H7 (cell line): Measurements from ENCODE around the gene TPSG1. TPM values are rescaled to one million over a fixed set of nuclear protein-coding genes. Genes with fewer than 3 reads are reported as not detected.
A peak's percentile ranks its signal among the peaks of the same experiment; 100 is the strongest.
"Not testable (repeated sequence)": the region's sequence is repeated elsewhere in the genome, so short reads cannot be mapped to it uniquely, and the experiment has no call there.

Experiments used
- DNase-seq: peaks from one replicate; pipeline ENCODE4 v3.0.0; 2012
- H3K27me3 ChIP-seq: 2 replicates; pipeline ENCODE4 v1.6.0; 2011; ENCODE audit warnings: mild to moderate bottlenecking, low read length; ENCODE audit not compliant: control insufficient read depth, insufficient read depth
- H3K36me3 ChIP-seq: replicated peaks from 2 replicates; pipeline ENCODE4 v1.5.1; 2011; ENCODE audit warnings: low read length; ENCODE audit not compliant: control insufficient read depth, insufficient read depth
- H3K4me3 ChIP-seq: 2 replicates; pipeline ENCODE4 v1.5.1; 2011; ENCODE audit warnings: low read depth, mild to moderate bottlenecking, control low read depth, low read length, moderate library complexity; ENCODE audit not compliant: insufficient read depth
- total RNA-seq: library from RNA; depleted of rRNA; stranded (reverse); fragments of >200 nt; shearing (Covaris generic); gene quantifications from 2 replicates; pipeline ENCODE4 v1.2.3, GENCODE V29; 2014

Gene TPSG1
- total RNA-seq, 1 experiment from 2014 or later: not detected

DNA sequence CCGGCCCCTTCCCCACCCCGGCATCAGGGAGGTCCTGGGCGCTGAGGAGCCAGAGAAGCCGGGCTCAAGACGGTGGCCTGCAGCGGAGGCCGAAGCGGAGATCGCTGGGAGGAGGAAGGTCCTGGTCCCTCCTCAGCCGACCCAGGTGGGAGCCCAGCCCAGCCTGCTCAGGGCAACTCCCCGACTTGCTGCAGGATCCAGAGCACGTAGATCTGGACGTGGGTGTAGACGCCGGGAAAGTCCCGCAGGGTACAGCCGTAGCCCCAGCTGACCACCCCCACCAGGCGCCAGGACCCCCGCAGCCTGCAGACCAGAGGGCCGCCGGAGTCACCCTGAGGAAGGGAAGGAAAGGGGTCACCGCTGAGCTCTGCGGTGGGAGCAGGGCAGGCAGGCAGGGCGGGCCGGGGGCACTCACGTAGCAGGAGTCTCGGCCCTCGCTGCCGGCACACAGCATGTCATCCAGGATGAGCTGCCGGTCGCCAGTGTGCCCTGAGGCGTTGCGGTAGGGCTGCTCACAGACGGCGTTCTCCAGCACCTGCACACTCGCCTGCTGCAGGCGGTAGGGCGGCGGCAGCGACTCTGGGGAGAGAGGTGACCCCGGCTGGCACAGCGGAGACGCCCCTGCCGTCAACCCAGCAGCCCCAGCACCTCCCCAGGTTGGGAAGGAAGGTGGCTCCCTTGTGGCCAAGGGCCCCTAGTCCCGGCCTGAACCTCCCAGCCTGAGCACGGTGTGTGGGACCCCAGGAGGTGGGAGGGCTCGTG is 36.2 kb upstream of the TPSG1 start:
- peak; percentile 86 for DNase-seq
- Histone ChIP-seq H3K36me3 (no peaks in the 10 kb centered on the region), H3K4me3 (no peak overlapping the region), H3K27me3 (peaks cover 10% of the 10 kb centered on the region; the same call in 1 of the 2 replicates)

DNA sequence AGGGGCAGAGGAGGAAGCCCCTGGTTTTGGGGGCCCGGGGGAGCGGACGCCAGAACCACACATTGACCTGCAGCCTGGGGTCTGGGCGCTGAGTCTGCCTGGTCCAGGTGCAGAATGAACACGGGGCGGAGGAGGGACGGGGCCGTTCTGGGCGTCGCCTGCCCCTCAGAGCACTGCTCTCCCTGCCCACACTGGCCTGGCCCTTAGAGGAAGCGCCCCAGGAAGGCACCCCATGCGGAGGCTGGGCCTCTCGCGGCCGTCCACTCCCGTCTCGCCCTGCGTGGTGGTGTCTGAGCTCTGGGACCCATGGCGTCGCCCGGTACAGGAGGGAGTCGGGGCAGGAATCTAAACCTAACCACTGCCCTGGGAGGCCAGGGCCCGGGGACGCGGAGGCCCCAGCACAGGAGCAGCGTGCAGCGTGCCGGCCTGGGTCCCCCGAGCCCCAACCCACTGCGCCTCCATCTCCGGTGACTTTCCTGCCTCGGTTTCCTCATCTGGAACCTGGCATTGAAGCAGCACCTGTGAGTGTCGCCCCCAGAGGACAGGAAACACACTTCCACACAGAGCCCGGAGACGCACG is 35.1 kb upstream of the TPSG1 start:
- Histone ChIP-seq H3K36me3 (no peaks in the 10 kb centered on the region), H3K27me3 (peaks cover 10% of the 10 kb centered on the region; the same call in 1 of the 2 replicates), H3K4me3 (no peak overlapping the region)
- peak; percentile 74 for DNase-seq

DNA sequence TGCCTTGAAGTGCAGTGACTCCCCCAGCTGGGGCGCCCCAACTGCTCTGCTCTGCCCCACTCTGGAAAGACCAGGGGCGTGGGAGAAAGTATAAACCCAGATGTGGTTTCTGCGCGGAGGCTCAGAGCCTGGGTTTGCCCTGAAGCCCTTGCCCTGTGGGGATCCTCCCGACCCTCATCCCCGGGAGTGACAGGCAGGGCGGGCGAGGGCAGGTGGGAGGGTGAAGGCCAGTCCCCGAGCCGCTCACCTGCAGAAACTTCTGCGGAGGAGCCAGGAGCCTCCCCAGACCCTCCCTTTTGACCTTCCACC is 34.6 kb upstream of the TPSG1 start:
- no peaks in the 10 kb centered on the region for H3K36me3 ChIP-seq
- H3K27me3 ChIP-seq: peaks cover 10% of the 10 kb centered on the region; the same call in 1 of the 2 replicates
- H3K4me3 ChIP-seq: no peak overlapping the region
- no peak for DNase-seq

DNA sequence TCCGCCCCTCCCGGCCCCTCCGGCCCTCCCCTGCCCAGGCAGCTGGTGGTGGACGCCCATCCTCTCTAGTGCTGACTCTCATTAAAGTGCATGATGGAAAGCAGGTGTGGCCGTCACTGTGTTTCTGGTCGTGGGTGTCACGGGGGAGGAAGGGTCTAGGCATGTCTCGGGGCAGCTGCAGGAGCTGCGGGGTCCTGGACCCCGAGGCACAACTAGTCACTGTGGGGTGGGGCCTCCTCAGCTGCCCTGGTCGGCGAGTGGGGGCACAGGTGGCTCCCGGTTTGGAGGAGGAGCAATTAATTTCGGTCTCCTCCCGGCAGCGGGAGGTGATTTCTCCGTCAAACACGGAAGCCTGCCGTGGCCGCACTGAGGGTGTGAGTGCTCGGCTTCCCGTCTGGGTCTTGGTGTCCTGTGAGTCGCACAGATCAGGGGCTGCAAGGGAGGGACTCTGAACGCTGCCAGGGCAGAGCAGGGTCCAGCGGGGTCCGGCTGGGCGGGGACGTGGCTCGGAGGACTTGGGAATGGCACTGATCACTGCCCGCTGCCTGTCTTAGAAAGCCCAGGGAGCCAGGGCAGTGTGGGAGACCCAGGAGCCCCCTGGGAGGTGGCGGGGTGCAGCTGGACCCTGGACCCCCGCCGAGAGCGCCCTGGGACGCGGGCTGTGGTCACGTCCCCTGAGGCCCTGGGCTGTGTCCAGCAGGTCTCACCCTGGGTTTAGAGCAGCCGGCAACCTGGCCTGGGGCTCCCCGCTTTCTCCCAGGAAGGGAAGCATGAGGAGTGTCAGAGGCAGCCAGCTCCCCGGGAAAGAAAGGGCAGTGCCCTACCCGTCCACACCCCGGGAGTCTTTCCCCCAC is 34.1 kb upstream of the TPSG1 start:
- DNase-seq: peak; percentile 78
- Histone ChIP-seq H3K27me3 (peaks cover 10% of the 10 kb centered on the region; the same call in 1 of the 2 replicates), H3K36me3 (no peaks in the 10 kb centered on the region), H3K4me3 (no peak overlapping the region)

DNA sequence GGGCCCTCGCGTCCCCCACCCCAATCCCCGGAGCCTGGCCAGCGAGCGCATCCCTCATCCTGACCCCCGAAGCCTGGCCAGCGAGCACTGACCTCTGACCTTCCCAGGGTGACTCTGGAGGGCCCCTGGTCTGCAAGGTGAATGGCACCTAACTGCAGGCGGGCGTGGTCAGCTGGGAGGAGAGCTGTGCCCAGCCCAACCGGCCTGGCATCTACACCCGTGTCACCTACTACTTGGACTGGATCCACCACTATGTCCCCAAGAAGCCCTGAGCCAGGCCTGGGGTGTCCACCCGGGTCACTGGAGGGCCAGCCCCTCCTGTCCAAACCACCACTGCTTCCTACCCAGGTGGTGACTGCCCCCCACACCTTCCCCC is 33.1 kb upstream of the TPSG1 start:
- Histone ChIP-seq H3K27me3 (peaks cover 10% of the 10 kb centered on the region; the same call in 1 of the 2 replicates), H3K4me3 (no peak overlapping the region), H3K36me3 (no peaks in the 10 kb centered on the region)
- no peak for DNase-seq

DNA sequence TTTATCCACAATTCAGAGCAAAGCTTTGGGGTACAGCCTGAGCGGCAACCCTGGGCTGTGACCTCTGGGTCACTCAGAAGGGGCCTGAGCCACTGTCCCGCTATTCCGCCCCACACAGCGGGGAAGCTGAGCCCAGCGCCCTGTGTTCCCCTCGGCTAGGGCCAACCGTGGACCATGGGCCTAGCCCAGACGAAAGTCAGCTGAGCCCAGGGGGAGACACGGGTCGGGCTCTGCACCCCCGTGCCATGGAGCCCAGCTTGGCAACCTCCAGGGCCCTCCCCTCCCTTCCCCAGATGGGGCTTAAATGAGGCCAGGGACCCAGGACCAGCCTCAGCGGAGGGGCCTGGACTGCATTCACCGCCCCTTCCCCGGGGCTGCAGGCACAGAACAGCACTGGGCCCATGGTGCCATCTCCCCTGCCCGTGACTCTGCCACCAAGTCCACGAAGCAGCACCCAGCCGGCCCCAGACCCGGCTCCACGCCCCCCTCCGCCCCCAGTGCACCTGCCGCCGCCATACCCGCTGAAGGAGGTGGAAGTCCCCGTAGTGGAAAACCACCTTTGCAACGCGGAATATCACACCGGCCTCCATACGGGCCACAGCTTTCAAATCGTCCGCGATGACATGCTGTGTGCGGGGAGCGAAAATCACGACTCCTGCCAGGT is 32.6 kb upstream of the TPSG1 start:
- DNase-seq: peak; percentile 62
- peaks cover 10% of the 10 kb centered on the region; the same call in 1 of the 2 replicates for H3K27me3 ChIP-seq
- no peak overlapping the region for H3K4me3 ChIP-seq
- H3K36me3 ChIP-seq: no peaks in the 10 kb centered on the region

DNA sequence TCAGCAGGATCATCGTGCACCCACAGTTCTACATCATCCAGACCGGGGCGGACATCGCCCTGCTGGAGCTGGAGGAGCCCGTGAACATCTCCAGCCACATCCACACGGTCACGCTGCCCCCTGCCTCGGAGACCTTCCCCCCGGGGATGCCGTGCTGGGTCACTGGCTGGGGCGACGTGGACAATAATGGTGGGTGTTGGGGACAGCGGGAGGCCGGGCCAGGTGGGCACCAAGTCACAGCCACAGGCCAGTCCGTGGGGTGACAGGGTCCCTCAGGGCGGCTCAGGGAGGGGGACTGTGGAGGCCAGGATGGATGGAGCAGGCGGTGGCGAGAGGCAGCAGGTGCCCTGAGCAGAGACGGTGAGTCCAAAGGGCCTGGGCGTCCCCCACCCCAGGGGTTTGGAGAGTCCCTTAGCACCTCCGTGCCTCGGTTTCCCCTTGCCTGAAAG is 31.8 kb upstream of the TPSG1 start:
- peaks cover 10% of the 10 kb centered on the region; the same call in 1 of the 2 replicates for H3K27me3 ChIP-seq
- H3K36me3 ChIP-seq: no peaks in the 10 kb centered on the region
- no peak for DNase-seq

DNA sequence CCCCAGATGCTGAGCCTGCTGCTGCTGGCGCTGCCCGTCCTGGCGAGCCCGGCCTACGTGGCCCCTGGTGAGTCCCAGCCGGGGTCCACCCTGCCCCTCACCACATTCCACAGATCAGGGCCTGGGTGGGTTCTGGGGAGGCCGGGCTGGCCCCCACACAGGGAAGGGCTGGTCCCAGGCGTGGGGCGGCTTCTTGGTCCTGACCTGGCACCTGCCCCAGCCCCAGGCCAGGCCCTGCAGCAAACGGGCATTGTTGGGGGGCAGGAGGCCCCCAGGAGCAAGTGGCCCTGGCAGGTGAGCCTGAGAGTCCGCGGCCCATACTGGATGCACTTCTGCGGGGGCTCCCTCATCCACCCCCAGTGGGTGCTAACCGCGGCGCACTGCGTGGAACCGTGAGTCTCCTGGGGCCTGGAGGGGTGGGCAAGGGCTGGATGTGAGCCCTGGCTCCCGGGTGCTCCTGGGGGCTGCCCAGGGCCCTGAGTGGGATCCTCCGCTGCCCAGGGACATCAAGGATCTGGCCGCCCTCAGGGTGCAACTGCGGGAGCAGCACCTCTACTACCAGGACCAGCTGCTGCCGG is 31.3 kb upstream of the TPSG1 start:
- H3K36me3 ChIP-seq, DNase-seq, H3K4me3 ChIP-seq: not testable (repeated sequence)
- peaks cover 10% of the 10 kb centered on the region; the same call in 1 of the 2 replicates for H3K27me3 ChIP-seq

More for the DNA sequence above, 31.8 kb upstream of the TPSG1 start:
- H3K4me3 ChIP-seq: no peak overlapping the region

DNA sequence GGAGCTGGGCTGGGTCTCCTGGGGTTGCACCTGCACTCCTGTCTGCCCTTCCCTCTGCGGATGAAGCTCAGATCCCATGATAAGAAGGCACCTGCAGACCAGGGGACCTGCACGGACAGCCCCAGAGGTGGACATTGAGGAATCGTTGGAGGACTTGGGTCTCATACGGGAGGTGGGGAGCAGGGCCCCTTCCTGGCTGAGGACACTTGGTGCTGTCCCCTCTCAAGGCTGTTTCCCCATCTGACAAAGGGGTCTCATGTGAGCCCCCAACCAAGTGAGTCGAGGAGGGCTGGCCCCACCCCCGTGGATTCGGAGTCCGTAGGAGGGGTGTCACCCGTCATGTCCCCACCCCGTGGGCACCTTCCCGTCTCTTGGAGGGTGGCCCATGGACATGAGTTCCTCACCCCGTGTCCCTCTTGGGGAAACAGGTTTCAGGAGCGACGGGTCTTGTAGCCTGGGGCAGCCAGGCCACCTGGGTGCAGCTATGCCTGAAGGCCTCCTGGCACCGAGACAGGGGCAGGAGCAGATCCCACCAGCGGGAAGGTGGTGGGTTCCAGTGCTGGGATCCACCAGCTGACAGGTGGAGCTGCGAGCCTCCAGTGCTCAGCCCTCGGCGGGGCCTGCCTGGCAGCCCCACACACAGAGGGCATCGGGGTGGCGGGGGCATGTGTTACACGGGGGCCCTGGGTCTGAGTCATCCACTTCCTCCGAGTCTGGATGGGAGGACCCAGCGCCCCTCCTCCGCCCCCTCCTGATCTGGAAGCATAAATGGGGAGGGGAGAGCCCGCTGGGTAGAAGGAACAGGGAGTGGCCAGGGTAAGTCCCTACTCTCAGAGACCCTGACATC is 30.4 kb upstream of the TPSG1 start, which contains the start of gene TPSD1:
Gene TPSD1 (plus strand): TSS at position 794 of the 847 bp plus-strand sequence. CDS start 212 bp downstream, outside the sequence.
- H3K36me3 ChIP-seq, H3K27me3 ChIP-seq, H3K4me3 ChIP-seq, DNase-seq: not testable (repeated sequence)

DNA sequence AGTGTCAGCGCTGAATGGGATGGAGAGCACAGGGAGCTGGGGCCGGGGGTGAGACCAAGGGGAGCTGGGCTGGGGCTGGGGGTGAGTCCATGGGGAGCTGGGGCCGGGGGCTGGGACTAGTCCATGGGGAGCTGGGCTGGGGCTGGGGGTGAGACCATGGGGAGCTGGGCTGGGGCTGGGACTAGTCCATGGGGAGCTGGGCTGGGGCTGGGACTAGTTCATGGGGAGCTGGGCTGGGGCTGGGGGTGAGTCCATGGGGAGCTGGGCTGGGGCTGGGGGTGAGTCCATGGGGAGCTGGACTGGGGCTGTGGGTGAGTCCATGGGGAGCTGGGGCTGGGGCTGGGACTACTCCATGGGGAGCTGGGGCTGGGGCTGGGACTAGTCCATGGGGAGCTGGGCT is 29.8 kb upstream of the TPSG1 start:
- not testable (repeated sequence) for H3K4me3 ChIP-seq, H3K27me3 ChIP-seq, DNase-seq, H3K36me3 ChIP-seq

DNA sequence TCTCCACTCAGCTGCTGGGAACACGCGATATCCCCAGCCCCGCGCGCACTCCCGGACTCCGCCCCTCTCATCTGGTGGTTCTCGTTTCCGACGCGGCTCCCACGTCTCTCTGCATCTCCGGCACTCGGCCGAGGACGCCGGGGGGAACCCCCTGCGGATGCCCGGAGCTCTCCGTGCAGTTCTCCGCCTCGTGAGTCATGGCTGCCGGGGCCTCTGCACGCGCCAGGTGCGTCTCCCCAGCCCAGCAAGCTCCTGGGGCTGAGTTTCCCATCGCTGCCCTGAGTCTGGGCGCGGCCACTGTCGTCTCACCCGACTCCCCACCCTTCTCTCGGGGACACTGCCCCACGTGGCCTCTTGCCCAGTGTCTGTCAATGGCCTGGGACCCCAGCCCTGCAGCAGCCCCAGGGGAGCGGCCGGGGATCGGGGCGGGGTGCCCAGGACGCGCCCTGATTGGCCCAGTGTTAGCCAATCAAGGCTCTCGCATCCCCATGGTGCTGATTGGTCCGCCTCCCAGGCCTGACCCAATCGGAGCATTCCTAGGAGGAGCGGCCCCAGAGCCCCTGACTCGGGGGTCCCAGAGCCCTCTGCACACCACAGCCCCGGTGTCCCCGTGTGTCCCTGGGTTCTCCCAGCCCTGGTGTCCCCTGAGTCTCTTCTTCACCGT is 28.8 kb upstream of the TPSG1 start:
- H3K36me3 ChIP-seq, H3K27me3 ChIP-seq, DNase-seq, H3K4me3 ChIP-seq: not testable (repeated sequence)

DNA sequence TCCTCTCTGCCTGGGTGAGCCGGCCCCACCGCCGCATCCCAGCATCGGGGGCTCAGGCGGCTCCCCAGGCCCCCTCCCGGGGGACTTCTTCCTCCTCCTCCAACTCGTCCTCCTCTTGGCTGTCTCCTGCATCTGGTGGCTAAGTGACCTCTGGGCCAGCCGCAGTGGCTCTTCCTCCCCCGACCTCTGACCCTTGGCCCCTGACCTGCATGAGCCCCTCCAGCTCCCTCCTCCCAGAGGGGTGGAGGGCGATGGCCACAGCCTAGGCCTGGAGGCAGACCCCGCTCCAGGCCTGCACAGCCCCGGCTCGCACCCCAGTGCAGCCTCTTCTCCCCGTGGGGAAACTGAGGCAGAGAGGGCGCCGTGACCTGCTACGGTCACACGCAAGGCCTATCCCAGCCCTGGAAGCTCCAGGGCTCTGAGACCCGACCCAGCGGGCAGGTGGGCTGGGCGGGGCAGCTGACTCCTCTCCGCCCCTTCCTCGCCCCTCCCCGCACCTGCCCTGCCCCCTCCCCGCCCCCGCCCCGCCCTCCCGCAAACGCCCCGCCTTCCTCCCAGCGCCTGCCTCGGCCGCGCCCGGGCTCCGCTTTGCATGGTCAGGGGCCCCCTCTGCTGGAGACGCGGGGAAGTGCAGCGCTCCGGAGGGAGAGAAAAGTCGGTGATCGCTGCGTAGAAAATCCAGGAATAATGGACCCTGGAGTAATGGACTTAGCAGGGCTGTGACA is 24.1 kb upstream of the TPSG1 start:
- H3K27me3 ChIP-seq, H3K4me3 ChIP-seq, H3K36me3 ChIP-seq, DNase-seq: not testable (repeated sequence)
